Kidney (tissue), 14 donors: Measurements from ENCODE around the gene CD276. TPM values are rescaled to one million over a fixed set of nuclear protein-coding genes. Genes with fewer than 3 reads are reported as not detected.

Source experiments
- DNase-seq, 5 donors: peaks; one replicate each; pipeline ENCODE4 v3.0.0-alpha.2; 2013 to 2020
- FAIRE-seq: peaks from 2 replicates; lab custom pipeline; 2012; peaks lifted over from hg19 to GRCh38; lab: Jason Lieb, UNC
- H3K27ac ChIP-seq, 2 donors: one replicate each; pipeline ENCODE4 v1.7.0; 2013; ENCODE audit warnings: low read depth in 2 of 2, low read length in 2 of 2, inconsistent platforms in 1 of 2
- H3K27me3 ChIP-seq: one replicate; pipeline ENCODE4 v1.7.1; 2013; ENCODE audit warnings: low read length, inconsistent platforms; ENCODE audit not compliant: control insufficient read depth, insufficient read depth
- H3K36me3 ChIP-seq, 3 donors: one replicate each; pipeline versions ENCODE4 v1.7.0 to v1.7.1; 2013; ENCODE audit warnings: low read length in 3 of 3, control low read depth in 1 of 3, inconsistent platforms in 1 of 3; ENCODE audit not compliant: insufficient read depth in 3 of 3, control insufficient read depth in 2 of 3
- H3K4me1 ChIP-seq, 3 donors: one replicate each; pipeline versions ENCODE4 v1.7.0 to v1.7.1; 2013; ENCODE audit warnings: low read length in 3 of 3, inconsistent platforms in 1 of 3, low read depth in 1 of 3; ENCODE audit not compliant: control insufficient read depth in 2 of 3, insufficient read depth in 2 of 3
- H3K4me3 ChIP-seq, 3 donors: one replicate each; pipeline versions ENCODE4 v1.7.0 to v1.8.1; 2013; ENCODE audit warnings: low read length in 3 of 3, control low read depth in 1 of 3, inconsistent platforms in 1 of 3
- H3K9ac ChIP-seq, 3 donors: one replicate each; pipeline versions ENCODE4 v1.7.0 to v1.7.1; 2013; ENCODE audit warnings: low read length in 3 of 3, control low read depth in 1 of 3, inconsistent platforms in 1 of 3
- H3K9me3 ChIP-seq, 3 donors: one replicate each; pipeline versions ENCODE4 v1.7.0 to v1.7.1; 2013; ENCODE audit warnings: low read length in 3 of 3, control low read depth in 1 of 3, inconsistent platforms in 1 of 3; ENCODE audit not compliant: control insufficient read depth in 2 of 3, insufficient read depth in 1 of 3
- intact Hi-C: fragments of 100-400 bp; cut with DNase I; formaldehyde crosslinking; loops from one replicate; pipeline ENCODE4 v1.11.1; 2022
- polyA plus RNA-seq: library from polyadenylated mRNA; stranded (reverse); fragments of 350-450 nt; fragmentation: Illumina TruSeq; extraction: RNeasy Lipid Tissue Mini Kit (QIAGEN cat#74804); gene quantifications from one replicate; pipeline ENCODE4 v1.2.3, GENCODE V29; 2014; ENCODE audit warnings: low read depth, low replicate concordance; ENCODE audit not compliant: insufficient read depth
- total RNA-seq: library from RNA; stranded (reverse); fragmentation: NEBNext Ultra II Directional; extraction: Animal tissue kit (Norgen Biotek cat#: 25700); gene quantifications from one replicate; pipeline ENCODE4 v1.2.1, GENCODE V29; 2021
- TF ChIP-seq, protein P1 (sequence below): IDR thresholded peaks from 3 replicates; pipeline ENCODE4 v1.5.1; 2012; ENCODE audit warnings: mild to moderate bottlenecking, moderate library complexity, borderline replicate concordance; ENCODE audit not compliant: insufficient read depth; ENCODE audit errors: extremely low read depth
- donor health status: control.
- donor health status: control.
- donor health status: control.
- donor health status: control.
- donor health status: control.
- donor health status: DM: yes; HTN: yes; CAD: no.
- donor health status: Normal renal cell carcinoma (clear cell type).

CD276 gene
- total and polyA plus RNA-seq, 2 donors from 2014 or later: 25.0 to 31.5 TPM

DNA sequence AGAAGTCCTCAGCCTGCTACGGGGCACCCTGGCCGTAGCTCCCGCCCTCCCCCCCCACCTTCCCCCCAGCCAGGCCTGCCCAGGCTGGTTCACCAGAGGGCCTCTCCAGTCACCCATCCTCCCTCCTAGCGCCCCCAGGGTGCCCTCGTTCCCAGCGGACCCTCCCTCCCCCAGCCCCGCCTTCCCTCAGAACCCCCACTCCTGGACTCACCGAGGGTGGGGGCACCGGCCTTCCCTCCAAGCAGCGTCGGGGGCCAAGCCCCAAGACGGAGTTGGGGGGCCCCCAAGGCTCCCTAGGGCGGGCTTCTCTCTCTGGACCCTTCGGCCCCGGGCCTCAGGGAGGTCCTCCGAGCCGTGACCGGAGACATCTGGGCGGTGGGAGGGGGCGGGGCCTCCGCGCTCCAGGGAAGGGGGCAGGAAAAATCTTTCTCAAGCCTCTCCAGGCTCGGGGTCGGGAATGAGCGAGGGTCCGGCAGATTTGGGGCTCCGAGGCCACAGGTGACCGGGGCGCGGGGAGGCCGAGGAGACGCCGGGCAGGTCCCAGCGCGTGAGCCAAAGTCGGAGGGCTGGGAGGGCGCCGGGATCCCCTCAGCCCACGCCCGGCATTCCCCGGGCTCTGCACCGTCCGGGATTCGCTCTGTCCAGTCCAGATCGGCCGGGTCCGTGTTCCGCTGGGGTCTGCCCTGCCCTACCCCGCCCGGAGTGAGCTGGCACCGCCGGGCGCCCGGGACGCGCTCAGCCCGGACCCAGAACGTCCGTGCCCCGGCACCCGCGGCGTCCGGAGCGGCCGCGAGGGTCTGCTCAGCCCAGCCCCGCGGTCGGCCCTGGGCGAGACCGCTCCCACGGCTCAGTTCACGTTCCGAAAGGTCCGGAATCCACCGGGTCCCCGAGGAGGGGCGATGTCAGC, 68.0 kb downstream of the CD276 start:
- FAIRE-seq: no peak
- no peaks in the 10 kb centered on the region for H3K36me3 ChIP-seq
- H3K9ac ChIP-seq: peak overlapping the region in 1 of 3 donors; percentile 3
- DNase-seq: peak in 4 of 5 donors; percentile 37 to 72 (median 62)
- no peaks in the 10 kb centered on the region for H3K9me3 ChIP-seq
- intact Hi-C loops: no loop called here
- H3K4me3 ChIP-seq: peak overlapping the region in 2 of 3 donors; percentile 20 to 39
- H3K27ac ChIP-seq: no peak overlapping the region
- no peaks in the 10 kb centered on the region for H3K27me3 ChIP-seq
- peaks cover 0 to 7% (median under 1%) of the 10 kb centered on the region in 3 donors for H3K4me1 ChIP-seq
- TF ChIP-seq, protein P1, sequence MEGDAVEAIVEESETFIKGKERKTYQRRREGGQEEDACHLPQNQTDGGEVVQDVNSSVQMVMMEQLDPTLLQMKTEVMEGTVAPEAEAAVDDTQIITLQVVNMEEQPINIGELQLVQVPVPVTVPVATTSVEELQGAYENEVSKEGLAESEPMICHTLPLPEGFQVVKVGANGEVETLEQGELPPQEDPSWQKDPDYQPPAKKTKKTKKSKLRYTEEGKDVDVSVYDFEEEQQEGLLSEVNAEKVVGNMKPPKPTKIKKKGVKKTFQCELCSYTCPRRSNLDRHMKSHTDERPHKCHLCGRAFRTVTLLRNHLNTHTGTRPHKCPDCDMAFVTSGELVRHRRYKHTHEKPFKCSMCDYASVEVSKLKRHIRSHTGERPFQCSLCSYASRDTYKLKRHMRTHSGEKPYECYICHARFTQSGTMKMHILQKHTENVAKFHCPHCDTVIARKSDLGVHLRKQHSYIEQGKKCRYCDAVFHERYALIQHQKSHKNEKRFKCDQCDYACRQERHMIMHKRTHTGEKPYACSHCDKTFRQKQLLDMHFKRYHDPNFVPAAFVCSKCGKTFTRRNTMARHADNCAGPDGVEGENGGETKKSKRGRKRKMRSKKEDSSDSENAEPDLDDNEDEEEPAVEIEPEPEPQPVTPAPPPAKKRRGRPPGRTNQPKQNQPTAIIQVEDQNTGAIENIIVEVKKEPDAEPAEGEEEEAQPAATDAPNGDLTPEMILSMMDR: no peak

DNA sequence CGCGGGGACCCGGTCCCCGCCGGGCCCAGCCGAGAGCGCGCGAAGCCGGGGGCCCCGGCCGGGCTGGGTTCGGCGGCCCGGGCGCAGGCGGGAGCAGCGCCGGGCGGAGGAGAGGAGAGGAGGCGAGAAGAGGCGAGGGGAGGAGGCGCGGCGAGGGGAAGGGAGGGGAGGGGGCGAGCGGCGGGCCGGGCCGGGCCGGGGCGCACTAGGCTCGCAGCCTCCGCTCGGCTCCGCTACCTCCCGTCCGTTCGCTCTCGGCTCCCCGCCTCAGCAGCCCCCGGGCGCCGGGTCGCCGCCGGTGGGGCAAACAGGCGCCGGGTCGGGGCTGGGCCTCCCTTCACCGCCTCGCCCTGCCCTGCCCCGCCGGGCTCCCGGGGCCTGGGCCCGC, 68.6 kb downstream of the CD276 start:
- H3K4me3 ChIP-seq: peak overlapping the region in 1 of 3 donors; percentile 39
- H3K27ac ChIP-seq: no peak overlapping the region
- no peaks in the 10 kb centered on the region for H3K27me3 ChIP-seq
- TF ChIP-seq, protein P1: no peak
- no peaks in the 10 kb centered on the region for H3K9me3 ChIP-seq
- FAIRE-seq (no peak), DNase-seq (peak in 3 of 5 donors; percentile 47 to 68 (median 50))
- peaks cover 0 to 7% (median 0%) of the 10 kb centered on the region in 3 donors for H3K4me1 ChIP-seq
- H3K9ac ChIP-seq: no peak overlapping the region
- no peaks in the 10 kb centered on the region for H3K36me3 ChIP-seq
- intact Hi-C loops: no loop called here

DNA sequence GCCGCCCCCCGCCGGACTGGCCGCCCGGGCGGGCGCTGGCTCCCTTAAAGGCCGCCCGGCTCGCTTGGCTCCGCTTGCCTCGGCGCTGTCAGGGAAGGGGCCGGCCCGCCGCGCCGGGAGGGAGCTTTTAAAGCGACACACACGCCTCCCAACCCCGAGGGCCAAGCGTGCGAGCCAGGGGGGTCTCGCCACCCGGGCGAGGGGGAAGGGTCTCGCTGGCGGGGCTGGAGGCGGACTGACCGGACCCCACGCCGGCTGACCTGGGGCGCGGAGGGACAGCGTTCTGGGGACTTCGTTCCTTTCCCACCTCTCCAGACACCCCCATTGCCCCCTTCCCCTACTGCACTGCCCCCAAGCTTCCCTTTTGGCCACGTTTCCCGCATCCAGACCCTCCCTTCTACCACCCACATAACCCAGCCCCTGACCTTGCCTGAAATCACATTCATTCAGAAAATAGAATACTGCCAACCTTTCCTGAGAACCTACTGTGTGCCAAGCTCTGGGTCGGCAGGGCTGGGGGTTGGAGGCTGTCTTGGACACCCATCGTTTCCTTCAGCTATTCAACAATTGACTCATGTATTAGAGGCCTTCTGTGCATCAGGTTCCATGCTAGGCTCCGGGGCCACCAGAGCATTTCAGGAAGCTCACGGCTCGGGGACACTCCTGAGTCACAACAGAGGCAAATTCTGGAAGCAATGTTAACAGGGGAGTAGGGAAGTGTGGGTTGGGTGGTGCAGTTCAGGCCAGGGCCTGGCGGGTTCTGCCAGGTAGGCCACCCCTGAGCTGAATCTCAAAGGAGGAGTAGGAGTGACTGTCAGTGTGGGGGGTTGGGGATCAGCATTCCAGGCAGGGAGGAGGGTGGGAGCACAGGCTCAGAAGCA, 69.3 kb downstream of the CD276 start, which contains the start of gene INSYN1:
INSYN1 (minus strand) TSS at position 102 of the 881 bp plus-strand sequence. CDS start 2,221 bp downstream, outside the sequence.
- no peaks in the 10 kb centered on the region for H3K36me3 ChIP-seq
- H3K27me3 ChIP-seq: no peaks in the 10 kb centered on the region
- TF ChIP-seq, protein P1: no peak
- H3K27ac ChIP-seq: no peak within 1 kb of the TSS
- no peak for FAIRE-seq
- intact Hi-C loops: no loop called here
- H3K4me1 ChIP-seq: peaks cover 0 to 7% (median 0%) of the 10 kb centered on the region in 3 donors
- H3K9me3 ChIP-seq: no peaks in the 10 kb centered on the region
- peak in 4 of 5 donors; percentile 48 to 81 (median 74) for DNase-seq
- peak within 1 kb of the TSS in 1 of 3 donors; percentile 3 for H3K9ac ChIP-seq
- peak within 1 kb of the TSS in 2 of 3 donors; percentile 20 to 39 for H3K4me3 ChIP-seq
